ENCODE results near the gene IL4R.

- TF ChIP-seq, protein P1, sequence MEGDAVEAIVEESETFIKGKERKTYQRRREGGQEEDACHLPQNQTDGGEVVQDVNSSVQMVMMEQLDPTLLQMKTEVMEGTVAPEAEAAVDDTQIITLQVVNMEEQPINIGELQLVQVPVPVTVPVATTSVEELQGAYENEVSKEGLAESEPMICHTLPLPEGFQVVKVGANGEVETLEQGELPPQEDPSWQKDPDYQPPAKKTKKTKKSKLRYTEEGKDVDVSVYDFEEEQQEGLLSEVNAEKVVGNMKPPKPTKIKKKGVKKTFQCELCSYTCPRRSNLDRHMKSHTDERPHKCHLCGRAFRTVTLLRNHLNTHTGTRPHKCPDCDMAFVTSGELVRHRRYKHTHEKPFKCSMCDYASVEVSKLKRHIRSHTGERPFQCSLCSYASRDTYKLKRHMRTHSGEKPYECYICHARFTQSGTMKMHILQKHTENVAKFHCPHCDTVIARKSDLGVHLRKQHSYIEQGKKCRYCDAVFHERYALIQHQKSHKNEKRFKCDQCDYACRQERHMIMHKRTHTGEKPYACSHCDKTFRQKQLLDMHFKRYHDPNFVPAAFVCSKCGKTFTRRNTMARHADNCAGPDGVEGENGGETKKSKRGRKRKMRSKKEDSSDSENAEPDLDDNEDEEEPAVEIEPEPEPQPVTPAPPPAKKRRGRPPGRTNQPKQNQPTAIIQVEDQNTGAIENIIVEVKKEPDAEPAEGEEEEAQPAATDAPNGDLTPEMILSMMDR (IDR thresholded peaks at IDR 0.05 in 8 of 11, conservative IDR thresholded peaks at IDR 0.05 in 3 of 11), result no peak
- TF ChIP-seq POLR2AphosphoS5 (IDR thresholded peaks at IDR 0.05) (no peak), POLR2A (IDR thresholded peaks at IDR 0.05) (no peak)
These were observed 92.8 kb downstream of the IL4R start for GRCh38 chr16:27406511-27407128.

Data from spleen (tissue), 7 donors.